Measurements from ENCODE around the gene TUBA1B. TPM values are rescaled to one million over a fixed set of nuclear protein-coding genes. Genes with fewer than 3 reads are reported as not detected.
"Not testable (repeated sequence)": the region's sequence is repeated elsewhere in the genome, so short reads cannot be mapped to it uniquely, and the experiment has no call there.

Gene TUBA1B
- total RNA-seq, 1 donor = 1,471 TPM

- DNase-seq (ENCODE audit: low read depth) = no peak
- no peak for TF ChIP-seq CTCF (IDR thresholded peaks at IDR 0.05; ENCODE audit: insufficient read depth, low read depth, low read length)
- no peak overlapping the region for H3K4me3 ChIP-seq (ENCODE audit: low read depth, low read length)
Observed at GRCh38 chr12:49133590-49133989, 2.4 kb upstream of the TUBA1B start.

GRCh38 chr12:49133014-49133413 lies 1.8 kb upstream of the TUBA1B start:
- H3K4me3 ChIP-seq (ENCODE audit: low read depth, low read length) = peak overlapping the region; percentile 29
- no peak for DNase-seq (ENCODE audit: low read depth)
- TF ChIP-seq CTCF (IDR thresholded peaks at IDR 0.05; ENCODE audit: insufficient read depth, low read depth, low read length) = no peak

GRCh38 chr12:49131894-49132461 lies 783 bp upstream of the TUBA1B start:
- TF ChIP-seq CTCF (IDR thresholded peaks at IDR 0.05; ENCODE audit: insufficient read depth, low read depth, low read length) = no peak
- peak overlapping the region; percentile 60 for H3K4me3 ChIP-seq (ENCODE audit: low read depth, low read length)
- peak; percentile 81 for DNase-seq (ENCODE audit: low read depth)

- peak; percentile 89 for TF ChIP-seq CTCF (IDR thresholded peaks at IDR 0.05; ENCODE audit: insufficient read depth, low read depth, low read length)
- DNase-seq (ENCODE audit: low read depth) = peak; percentile 95
- H3K4me3 ChIP-seq (ENCODE audit: low read depth, low read length) = peak overlapping the region; percentile 99
Observed at GRCh38 chr12:49130151-49131050, 794 bp downstream of the TUBA1B start.

GRCh38 chr12:49129332-49130150 lies 1.7 kb downstream of the TUBA1B start:
- TF ChIP-seq CTCF (IDR thresholded peaks at IDR 0.05; ENCODE audit: insufficient read depth, low read depth, low read length) = no peak
- H3K4me3 ChIP-seq (ENCODE audit: low read depth, low read length) = peak overlapping the region; percentile 99
- DNase-seq (ENCODE audit: low read depth) = no peak

GRCh38 chr12:49127971-49128370 lies 3.2 kb downstream of the TUBA1B start:
- DNase-seq (ENCODE audit: low read depth); H3K4me3 ChIP-seq (ENCODE audit: low read depth, low read length): not testable (repeated sequence)

All from fibroblast of villous mesenchyme (primary cell).